HEK293 (cell line): ENCODE results near the gene ASIC1.

Experiments
- KLF9 ChIP-seq: fragments of 450-650 bp; formaldehyde crosslinking; IDR thresholded peaks from 2 replicates; pipeline ENCODE4 v1.5.1; 2016; ENCODE audit warnings: missing biosample characterization, missing genetic modification characterization, low read depth
- OSR2 ChIP-seq: fragments of 450-650 bp; formaldehyde crosslinking; IDR thresholded peaks from 2 replicates; pipeline ENCODE4 v1.5.1; 2016; ENCODE audit warnings: missing biosample characterization, missing genetic modification characterization
- PATZ1 ChIP-seq: fragments of 450-650 bp; formaldehyde crosslinking; IDR thresholded peaks from 2 replicates; pipeline ENCODE4 v1.5.1; 2016; ENCODE audit warnings: missing biosample characterization, missing genetic modification characterization
- PRDM2 ChIP-seq: fragments of 450-650 bp; formaldehyde crosslinking; IDR thresholded peaks from 2 replicates; pipeline ENCODE4 v1.5.1; 2016; ENCODE audit warnings: missing biosample characterization, missing genetic modification characterization, borderline replicate concordance
- TCF7L2 ChIP-seq: IDR thresholded peaks from 2 replicates; pipeline ENCODE4 v1.6.1; 2011; ENCODE audit warnings: low read depth, mild to moderate bottlenecking, inconsistent platforms, low read length, moderate library complexity, borderline replicate concordance
- ZBTB11 ChIP-seq: fragments of 450-650 bp; formaldehyde crosslinking; conservative IDR thresholded peaks from 2 replicates; pipeline ENCODE4 v1.5.1; 2016; ENCODE audit warnings: low read depth, missing biosample characterization, missing genetic modification characterization
- ZBTB6 ChIP-seq: fragments of 450-650 bp; formaldehyde crosslinking; IDR thresholded peaks from 2 replicates; pipeline ENCODE4 v1.5.1; 2017; ENCODE audit warnings: missing biosample characterization, missing genetic modification characterization
- ZNF10 ChIP-seq: fragments of 450-650 bp; formaldehyde crosslinking; IDR thresholded peaks from 2 replicates; pipeline ENCODE4 v1.5.1; 2017; ENCODE audit warnings: missing biosample characterization, missing genetic modification characterization
- ZNF148 ChIP-seq: fragments of 450-650 bp; formaldehyde crosslinking; IDR thresholded peaks from 2 replicates; pipeline ENCODE4 v1.5.0; 2017; ENCODE audit warnings: missing biosample characterization, missing genetic modification characterization, borderline replicate concordance
- ZNF266 ChIP-seq: fragments of 450-650 bp; formaldehyde crosslinking; IDR thresholded peaks from 2 replicates; pipeline ENCODE4 v1.5.1; 2016; ENCODE audit warnings: missing biosample characterization, missing genetic modification characterization, low read depth
- ZNF48 ChIP-seq: fragments of 450-650 bp; formaldehyde crosslinking; IDR thresholded peaks from 2 replicates; pipeline ENCODE4 v1.5.1; 2016; ENCODE audit warnings: missing biosample characterization, missing genetic modification characterization
- ZNF510 ChIP-seq: fragments of 450-650 bp; formaldehyde crosslinking; IDR thresholded peaks from 2 replicates; pipeline ENCODE4 v1.5.1; 2018; ENCODE audit warnings: mild to moderate bottlenecking, missing genetic modification characterization, missing biosample characterization; ENCODE audit not compliant: insufficient replicate concordance
- ZNF530 ChIP-seq: fragments of 450-650 bp; formaldehyde crosslinking; IDR thresholded peaks from 2 replicates; pipeline ENCODE4 v1.5.1; 2016; ENCODE audit warnings: low read depth, missing biosample characterization, missing genetic modification characterization
- ZNF548 ChIP-seq: fragments of 450-650 bp; formaldehyde crosslinking; IDR thresholded peaks from 2 replicates; pipeline ENCODE4 v1.5.1; 2016; ENCODE audit warnings: missing biosample characterization, missing genetic modification characterization
- ZNF555 ChIP-seq: fragments of 450-650 bp; formaldehyde crosslinking; conservative IDR thresholded peaks from 2 replicates; pipeline ENCODE4 v1.5.1; 2017; ENCODE audit warnings: missing biosample characterization, mild to moderate bottlenecking, missing genetic modification characterization, inconsistent platforms
- ZNF580 ChIP-seq: fragments of 450-650 bp; formaldehyde crosslinking; IDR thresholded peaks from 2 replicates; pipeline ENCODE4 v1.5.1; 2016; ENCODE audit warnings: missing biosample characterization, missing genetic modification characterization
- ZNF660 ChIP-seq: fragments of 450-650 bp; IDR thresholded peaks from 2 replicates; pipeline ENCODE4 v1.5.1; 2018; ENCODE audit warnings: missing biosample characterization, mild to moderate bottlenecking, missing genetic modification characterization
- ZNF837 ChIP-seq: fragments of 450-650 bp; formaldehyde crosslinking; IDR thresholded peaks from 2 replicates; pipeline ENCODE4 v1.5.1; 2016; ENCODE audit warnings: missing biosample characterization, missing genetic modification characterization
- ZSCAN30 ChIP-seq: fragments of 450-650 bp; IDR thresholded peaks from 2 replicates; pipeline ENCODE4 v1.5.1; 2018; ENCODE audit warnings: missing biosample characterization, mild to moderate bottlenecking, missing genetic modification characterization, moderate library complexity
- ZSCAN4 ChIP-seq: fragments of 450-650 bp; formaldehyde crosslinking; IDR thresholded peaks from 2 replicates; pipeline ENCODE4 v1.5.1; 2017; ENCODE audit warnings: missing biosample characterization, missing genetic modification characterization
- ZXDB ChIP-seq: fragments of 450-650 bp; formaldehyde crosslinking; IDR thresholded peaks from 2 replicates; pipeline ENCODE4 v1.5.1; 2016; ENCODE audit warnings: missing biosample characterization, missing genetic modification characterization

ASIC1 gene

GRCh38 chr12:50039151-50039835, 18.1 kb upstream of the ASIC1 start (continued):
- no peak for TF ChIP-seq ZSCAN4 (tag by site-specific recombination)
- TF ChIP-seq OSR2: no peak
- TF ChIP-seq ZNF580: no peak
- TF ChIP-seq ZNF555: no peak
- no peak for TF ChIP-seq ZNF510 (tag by site-specific recombination)
- TF ChIP-seq ZNF48 (tag by site-specific recombination): no peak
- no peak for TF ChIP-seq ZNF266 (tag by site-specific recombination)
- no peak for TF ChIP-seq PATZ1
- TF ChIP-seq PRDM2: no peak
- TF ChIP-seq ZNF660 (tag by site-specific recombination): no peak
- TF ChIP-seq ZNF530 (tag by site-specific recombination): no peak
- TF ChIP-seq KLF9 (tag by site-specific recombination): no peak
- no peak for TF ChIP-seq ZNF837
- 0 out of 2 replicates have a peak, but pooled peaks have one; percentile 14 for TF ChIP-seq ZXDB
- TF ChIP-seq ZNF148: no peak
- TF ChIP-seq ZNF10 (tag by site-specific recombination): no peak
- no peak for TF ChIP-seq ZNF548
- TF ChIP-seq ZSCAN30 (tag by site-specific recombination): no peak
- no peak for TF ChIP-seq ZBTB11 (tag by site-specific recombination)
- TF ChIP-seq ZBTB6: no peak
- no peak for TF ChIP-seq TCF7L2
